NCI-H1930 (cell line): ENCODE results near the gene FBXL7.

Source experiments
- DNase-seq, 2 experiments: peaks; one replicate each; lab custom pipeline; 2025; lab: John Stamatoyannopoulos, UW

FBXL7 gene

GRCh38 chr5:15948190-15948589 is 448.2 kb downstream of the FBXL7 start:
- DNase-seq: no peak

GRCh38 chr5:15951126-15951525 is 451.1 kb downstream of the FBXL7 start:
- no peak for DNase-seq

GRCh38 chr5:15951550-15951949 is 451.6 kb downstream of the FBXL7 start:
- no peak for DNase-seq

GRCh38 chr5:15956622-15957021 is 456.6 kb downstream of the FBXL7 start:
- DNase-seq: no peak

GRCh38 chr5:15957124-15957523 is 457.1 kb downstream of the FBXL7 start:
- DNase-seq: no peak

- no peak for DNase-seq
Measured at GRCh38 chr5:15959370-15960164, 459.6 kb downstream of the FBXL7 start.

GRCh38 chr5:15966066-15966640 is 466.2 kb downstream of the FBXL7 start:
- no peak for DNase-seq

GRCh38 chr5:15966651-15967050 is 466.7 kb downstream of the FBXL7 start:
- DNase-seq: no peak

- no peak for DNase-seq
Measured at GRCh38 chr5:15968993-15969392, 469.0 kb downstream of the FBXL7 start.

GRCh38 chr5:15977851-15978250 is 477.9 kb downstream of the FBXL7 start:
- DNase-seq: no peak

- no peak for DNase-seq
Measured at GRCh38 chr5:15980835-15981234, 480.9 kb downstream of the FBXL7 start.

GRCh38 chr5:15983392-15983791 is 483.4 kb downstream of the FBXL7 start:
- no peak for DNase-seq
